GM06990 (cell line): Measurements from ENCODE around the gene GPR55.

Source experiments
- DNase-seq: peaks from one replicate; pipeline ENCODE4 v3.0.0-alpha.2; 2011; ENCODE audit not compliant: insufficient read length; ENCODE audit errors: extremely low read depth
- H3K27me3 ChIP-seq: replicated peaks from 2 replicates; pipeline ENCODE4 v1.6.0; 2011; ENCODE audit warnings: low read length; ENCODE audit not compliant: control insufficient read depth, insufficient read depth
- H3K36me3 ChIP-seq: 2 replicates; pipeline ENCODE4 v1.5.1; 2011; ENCODE audit warnings: low read length; ENCODE audit not compliant: control insufficient read depth, insufficient read depth
- H3K4me3 ChIP-seq: replicated peaks from 2 replicates; pipeline ENCODE4 v1.5.1; 2011; ENCODE audit warnings: low read depth, mild to moderate bottlenecking, control low read depth, low read length
- CTCF ChIP-seq: IDR thresholded peaks from 2 replicates; pipeline ENCODE4 v1.5.1; 2011; ENCODE audit warnings: low read length, control low read depth, mild to moderate bottlenecking, inconsistent platforms; ENCODE audit not compliant: insufficient read depth, poor library complexity, severe bottlenecking

GPR55 gene

GRCh38 chr2:230870544-230871360, 54.3 kb downstream of the GPR55 start:
- Histone ChIP-seq H3K4me3 (no peak overlapping the region), H3K27me3 (no peaks in the 10 kb centered on the region), H3K36me3 (peaks cover 11% of the 10 kb centered on the region)
- no peak for DNase-seq
- TF ChIP-seq CTCF = no peak

GRCh38 chr2:230869914-230870543, 55.0 kb downstream of the GPR55 start:
- peaks cover 6% of the 10 kb centered on the region for H3K36me3 ChIP-seq
- H3K27me3 ChIP-seq = no peaks in the 10 kb centered on the region
- no peak overlapping the region for H3K4me3 ChIP-seq
- no peak for TF ChIP-seq CTCF
- no peak for DNase-seq

GRCh38 chr2:230868947-230869913, 55.8 kb downstream of the GPR55 start:
- Histone ChIP-seq H3K36me3 (peaks cover 4% of the 10 kb centered on the region), H3K27me3 (no peaks in the 10 kb centered on the region), H3K4me3 (no peak overlapping the region)
- TF ChIP-seq CTCF = no peak
- no peak for DNase-seq

GRCh38 chr2:230868161-230868946, 56.7 kb downstream of the GPR55 start:
- H3K27me3 ChIP-seq = no peaks in the 10 kb centered on the region
- no peak for TF ChIP-seq CTCF
- H3K4me3 ChIP-seq = no peak overlapping the region
- DNase-seq = no peak
- peaks cover 4% of the 10 kb centered on the region for H3K36me3 ChIP-seq
